Effector memory CD8-positive, alpha-beta T cell (primary cell): ENCODE results near the gene LDLRAD1.
"Not testable (repeated sequence)": the region's sequence is repeated elsewhere in the genome, so short reads cannot be mapped to it uniquely, and the experiment has no call there.

Experiments
- ATAC-seq: fragments of 150-1000 bp; cut with Tn5 transposase; replicated peaks from 2 replicates; pipeline ENCODE4 v1.10.0; 2021; ENCODE audit warnings: mild to moderate bottlenecking, moderate library complexity
- DNase-seq, 3 experiments: peaks; one replicate each; pipeline ENCODE4 v3.0.0; 2021
- H3K27ac Mint-ChIP-seq, 2 donors: one replicate each; pipeline ENCODE4 v1.8.0; 2022; ENCODE audit warnings: mild to moderate bottlenecking in 2 of 2, mixed read lengths in 2 of 2, moderate library complexity in 2 of 2
- H3K27me3 Mint-ChIP-seq, 2 donors: one replicate each; pipeline ENCODE4 v1.8.0; 2022; ENCODE audit warnings: mixed read lengths in 2 of 2
- H3K36me3 Mint-ChIP-seq: one replicate; pipeline ENCODE4 v1.8.0; 2022; ENCODE audit warnings: mild to moderate bottlenecking, moderate library complexity, mixed read lengths; ENCODE audit not compliant: insufficient read depth
- H3K4me1 Mint-ChIP-seq, 2 donors: one replicate each; pipeline ENCODE4 v1.8.0; 2022; ENCODE audit warnings: low read depth in 2 of 2, mixed read lengths in 2 of 2
- H3K4me3 Mint-ChIP-seq, 2 donors: one replicate each; pipeline ENCODE4 v1.8.0; 2022; ENCODE audit warnings: mild to moderate bottlenecking in 2 of 2, mixed read lengths in 2 of 2, moderate library complexity in 2 of 2
- H3K9me3 Mint-ChIP-seq, 2 donors: one replicate each; pipeline ENCODE4 v1.8.0; 2022; ENCODE audit warnings: mixed read lengths in 2 of 2

LDLRAD1 gene

GRCh38 chr1:54037476-54037875 is 19.5 kb upstream of the LDLRAD1 start:
- H3K4me3 Mint-ChIP-seq = no peak overlapping the region
- H3K27ac Mint-ChIP-seq = peak overlapping the region in 1 of 2 donors; percentile 71
- ATAC-seq (no peak), DNase-seq (no peak)
- no peaks in the 10 kb centered on the region for H3K9me3 Mint-ChIP-seq
- H3K4me1 Mint-ChIP-seq = peaks cover 0 to 3% of the 10 kb centered on the region in 2 donors
- H3K27me3 Mint-ChIP-seq = no peaks in the 10 kb centered on the region
- H3K36me3 Mint-ChIP-seq = peaks cover 87% of the 10 kb centered on the region

- no peak for ATAC-seq
- Mint-ChIP-seq H3K9me3 (no peaks in the 10 kb centered on the region), H3K4me3 (no peak overlapping the region), H3K4me1 (peaks cover 0 to 2% of the 10 kb centered on the region in 2 donors), H3K36me3 (peaks cover 41% of the 10 kb centered on the region), H3K27me3 (no peaks in the 10 kb centered on the region), H3K27ac (peak overlapping the region; percentile 6 to 35)
- DNase-seq = no peak
These were observed 10.6 kb upstream of the LDLRAD1 start for GRCh38 chr1:54028306-54029251.

- DNase-seq (no peak), ATAC-seq (no peak)
- H3K4me3 Mint-ChIP-seq = no peak overlapping the region
- no peak overlapping the region for H3K27ac Mint-ChIP-seq
- peaks cover 34% of the 10 kb centered on the region for H3K36me3 Mint-ChIP-seq
- H3K9me3 Mint-ChIP-seq = no peaks in the 10 kb centered on the region
- no peaks in the 10 kb centered on the region for H3K27me3 Mint-ChIP-seq
- H3K4me1 Mint-ChIP-seq = peaks cover 0 to 2% of the 10 kb centered on the region in 2 donors
These were observed 9.9 kb upstream of the LDLRAD1 start for GRCh38 chr1:54027848-54028247.

GRCh38 chr1:54024811-54025210 is 6.8 kb upstream of the LDLRAD1 start:
- ATAC-seq, H3K36me3 Mint-ChIP-seq, H3K9me3 Mint-ChIP-seq, H3K27me3 Mint-ChIP-seq, H3K4me3 Mint-ChIP-seq, DNase-seq, H3K4me1 Mint-ChIP-seq, H3K27ac Mint-ChIP-seq: not testable (repeated sequence)

GRCh38 chr1:54024358-54024757 is 6.4 kb upstream of the LDLRAD1 start:
- no peak for ATAC-seq

GRCh38 chr1:54019562-54020176 is 1.7 kb upstream of the LDLRAD1 start:
- not testable (repeated sequence) for H3K4me3 Mint-ChIP-seq, DNase-seq, H3K4me1 Mint-ChIP-seq, H3K36me3 Mint-ChIP-seq, H3K27ac Mint-ChIP-seq, H3K9me3 Mint-ChIP-seq, ATAC-seq
- H3K27me3 Mint-ChIP-seq = peaks cover 5 to 26% of the 10 kb centered on the region in 2 donors

More at GRCh38 chr1:54024358-54024757, 6.4 kb upstream of the LDLRAD1 start:
- Mint-ChIP-seq H3K27me3 (no peaks in the 10 kb centered on the region), H3K9me3 (no peaks in the 10 kb centered on the region), H3K27ac (no peak overlapping the region), H3K4me1 (peaks cover 0 to 2% of the 10 kb centered on the region in 2 donors), H3K4me3 (no peak overlapping the region), H3K36me3 (peaks cover 6% of the 10 kb centered on the region)
- no peak for DNase-seq

- Mint-ChIP-seq H3K27me3 (peaks cover 10 to 33% of the 10 kb centered on the region in 2 donors), H3K36me3 (no peaks in the 10 kb centered on the region), H3K4me1 (no peaks in the 10 kb centered on the region), H3K27ac (no peak overlapping the region), H3K4me3 (no peak overlapping the region), H3K9me3 (no peaks in the 10 kb centered on the region)
- ATAC-seq (no peak), DNase-seq (no peak)
These were observed 649 bp upstream of the LDLRAD1 start for GRCh38 chr1:54018635-54019034.

- DNase-seq (no peak), ATAC-seq (no peak)
- Mint-ChIP-seq H3K9me3 (no peaks in the 10 kb centered on the region), H3K27me3 (peaks cover 22 to 53% of the 10 kb centered on the region in 2 donors), H3K36me3 (no peaks in the 10 kb centered on the region), H3K4me1 (no peaks in the 10 kb centered on the region), H3K27ac (no peak overlapping the region), H3K4me3 (no peak overlapping the region)
These were observed 1.4 kb downstream of the LDLRAD1 start for GRCh38 chr1:54016343-54017282.

- Mint-ChIP-seq H3K4me1 (no peaks in the 10 kb centered on the region), H3K9me3 (no peaks in the 10 kb centered on the region), H3K27me3 (peaks cover 45 to 78% of the 10 kb centered on the region in 2 donors), H3K36me3 (no peaks in the 10 kb centered on the region), H3K4me3 (no peak overlapping the region), H3K27ac (no peak overlapping the region)
- ATAC-seq (no peak), DNase-seq (no peak)
These were observed 3.9 kb downstream of the LDLRAD1 start for GRCh38 chr1:54014009-54014629.

- Mint-ChIP-seq H3K27me3 (peaks cover 51 to 84% of the 10 kb centered on the region in 2 donors), H3K4me3 (no peak overlapping the region), H3K36me3 (no peaks in the 10 kb centered on the region), H3K27ac (no peak overlapping the region), H3K9me3 (no peaks in the 10 kb centered on the region), H3K4me1 (no peaks in the 10 kb centered on the region)
- DNase-seq (no peak), ATAC-seq (no peak)
These were observed 4.5 kb downstream of the LDLRAD1 start for GRCh38 chr1:54013393-54014008.

- no peak for DNase-seq
- H3K27ac Mint-ChIP-seq = no peak overlapping the region
These were observed 5.1 kb downstream of the LDLRAD1 start for GRCh38 chr1:54012863-54013262.

GRCh38 chr1:54012008-54012325 is 6.0 kb downstream of the LDLRAD1 start:
- Mint-ChIP-seq H3K27me3 (peaks cover 46 to 75% of the 10 kb centered on the region in 2 donors), H3K9me3 (no peaks in the 10 kb centered on the region)

More at GRCh38 chr1:54012863-54013262, 5.1 kb downstream of the LDLRAD1 start:
- no peaks in the 10 kb centered on the region for H3K4me1 Mint-ChIP-seq
- H3K36me3 Mint-ChIP-seq = no peaks in the 10 kb centered on the region
- no peak overlapping the region for H3K4me3 Mint-ChIP-seq
- peaks cover 50 to 84% of the 10 kb centered on the region in 2 donors for H3K27me3 Mint-ChIP-seq
- no peaks in the 10 kb centered on the region for H3K9me3 Mint-ChIP-seq
- no peak for ATAC-seq

More at GRCh38 chr1:54012008-54012325, 6.0 kb downstream of the LDLRAD1 start:
- no peaks in the 10 kb centered on the region for H3K4me1 Mint-ChIP-seq
- H3K27ac Mint-ChIP-seq = no peak overlapping the region
- H3K4me3 Mint-ChIP-seq = no peak overlapping the region
- DNase-seq (no peak), ATAC-seq (no peak)
- no peaks in the 10 kb centered on the region for H3K36me3 Mint-ChIP-seq
